GM23338 (cell line): Measurements from ENCODE around the gene PHC2. TPM values are rescaled to one million over a fixed set of nuclear protein-coding genes. Genes with fewer than 3 reads are reported as not detected.

ENCODE experiments used
- ATAC-seq: fragments of 200-7000 bp; cut with Tn5 transposase; 3 replicates; pipeline ENCODE4 v1.9.1; 2020
- DNase-seq: peaks from one replicate; pipeline ENCODE4 v3.0.0-alpha.2; 2015; ENCODE audit warnings: low spot score
- H2AFZ ChIP-seq: fragments of 200-600 bp; sonication (generic); 2 replicates; pipeline ENCODE4 v1.8.0; 2016; ENCODE audit warnings: antibody characterized with exemption, mild to moderate bottlenecking, moderate library complexity
- H3F3A ChIP-seq: fragments of 200-600 bp; sonication (generic); replicated peaks from 2 replicates; pipeline ENCODE4 v1.8.0; 2017; ENCODE audit warnings: antibody characterized with exemption, mixed run types, low read depth
- H3K27ac ChIP-seq: fragments of 200-600 bp; sonication (generic); 2 replicates; pipeline ENCODE4 v1.6.1; 2016; ENCODE audit warnings: low read depth
- H3K27me3 ChIP-seq: fragments of 200-600 bp; sonication (generic); 2 replicates; pipeline ENCODE4 v1.8.0; 2016; ENCODE audit warnings: mild to moderate bottlenecking, mixed run types, moderate library complexity; ENCODE audit not compliant: insufficient read depth
- H3K36me3 ChIP-seq: fragments of 200-600 bp; sonication (generic); 2 replicates; pipeline ENCODE4 v1.8.0; 2016; ENCODE audit warnings: mild to moderate bottlenecking; ENCODE audit not compliant: insufficient read depth
- H3K4me1 ChIP-seq: fragments of 200-600 bp; sonication (generic); 2 replicates; pipeline ENCODE4 v1.8.0; 2016; ENCODE audit warnings: mild to moderate bottlenecking, moderate library complexity; ENCODE audit not compliant: insufficient read depth
- H3K4me2 ChIP-seq: fragments of 200-600 bp; sonication (generic); 2 replicates; pipeline ENCODE4 v1.7.1; 2017; ENCODE audit warnings: mixed run types
- H3K4me3 ChIP-seq: fragments of 200-600 bp; sonication (generic); 2 replicates; pipeline ENCODE4 v1.6.1; 2016; ENCODE audit warnings: mixed run types
- H3K79me2 ChIP-seq: fragments of 200-600 bp; sonication (generic); replicated peaks from 2 replicates; pipeline ENCODE4 v1.8.0; 2017; ENCODE audit warnings: mild to moderate bottlenecking; ENCODE audit not compliant: insufficient read depth
- H3K9me2 ChIP-seq: fragments of 200-600 bp; sonication (generic); 2 replicates; pipeline ENCODE4 v1.8.0; 2017; ENCODE audit not compliant: insufficient read depth
- H4K20me1 ChIP-seq: fragments of 200-600 bp; sonication (generic); replicated peaks from 2 replicates; pipeline ENCODE4 v1.8.0; 2017; ENCODE audit warnings: mild to moderate bottlenecking; ENCODE audit not compliant: insufficient read depth
- H3K27ac Mint-ChIP-seq: 2 replicates; pipeline ENCODE4 v1.8.0; 2020; ENCODE audit warnings: inconsistent platforms, mild to moderate bottlenecking, moderate library complexity, mixed read lengths
- H3K27me3 Mint-ChIP-seq: 3 replicates; pipeline ENCODE4 v1.8.0; 2022; ENCODE audit warnings: low read depth, mild to moderate bottlenecking, moderate library complexity, mixed read lengths, inconsistent platforms; ENCODE audit not compliant: insufficient read depth, poor library complexity
- H3K36me3 Mint-ChIP-seq: 3 replicates; pipeline ENCODE4 v1.8.0; 2021; ENCODE audit warnings: low read depth, mild to moderate bottlenecking, inconsistent platforms, moderate library complexity, mixed read lengths
- H3K4me1 Mint-ChIP-seq: 3 replicates; pipeline ENCODE4 v1.8.0; 2020; ENCODE audit warnings: mild to moderate bottlenecking, inconsistent platforms, mixed read lengths
- H3K4me3 Mint-ChIP-seq: 3 replicates; pipeline ENCODE4 v1.8.0; 2021; ENCODE audit warnings: moderate library complexity, mild to moderate bottlenecking, inconsistent platforms, mixed read lengths
- H3K9me3 Mint-ChIP-seq: 3 replicates; pipeline ENCODE4 v1.8.0; 2020; ENCODE audit warnings: moderate library complexity, mild to moderate bottlenecking, inconsistent platforms, mixed read lengths
- CREB1 ChIP-seq: fragments of 250-450 bp; sonication (Bioruptor Pico); IDR thresholded peaks from 2 replicates; pipeline ENCODE4 v1.5.0; 2020; ENCODE audit warnings: low read depth, mild to moderate bottlenecking, moderate library complexity
- CTCF ChIP-seq, 2 experiments: fragments of 200-600 bp in 1 of 2; sonication (generic) in 1 of 2; conservative IDR thresholded peaks; 2 replicates each; pipeline versions ENCODE4 v1.5.1 to v1.6.1; 2016 to 2017; ENCODE audit warnings: antibody characterized with exemption in 2 of 2, low read depth in 2 of 2, mild to moderate bottlenecking in 2 of 2, moderate library complexity in 1 of 2
- ETS1 ChIP-seq: IDR thresholded peaks from 2 replicates; pipeline ENCODE4 v1.6.1; 2016; ENCODE audit warnings: antibody characterized with exemption
- EZH2 ChIP-seq: fragments of 200-600 bp; sonication (generic); IDR thresholded peaks from one replicate; pipeline ENCODE4 v1.8.0; 2017; ENCODE audit warnings: antibody characterized with exemption, mild to moderate bottlenecking, low read depth; ENCODE audit not compliant: unreplicated experiment
- EZH2phosphoT487 ChIP-seq: fragments of 200-600 bp; sonication (generic); IDR thresholded peaks from one replicate; pipeline ENCODE4 v1.8.1; 2018; ENCODE audit warnings: antibody characterized with exemption; ENCODE audit not compliant: unreplicated experiment
- JUNB ChIP-seq: IDR thresholded peaks from one replicate; pipeline ENCODE4 v1.6.1; 2016; ENCODE audit warnings: antibody characterized with exemption; ENCODE audit not compliant: unreplicated experiment
- NANOG ChIP-seq: IDR thresholded peaks from 2 replicates; pipeline ENCODE4 v1.6.1; 2016; ENCODE audit warnings: antibody characterized with exemption, borderline replicate concordance
- POLR2AphosphoS5 ChIP-seq: IDR thresholded peaks from 2 replicates; pipeline ENCODE4 v1.6.1; 2016; ENCODE audit warnings: antibody characterized with exemption, low read depth
- REST ChIP-seq: IDR thresholded peaks from one replicate; pipeline ENCODE4 v1.6.1; 2018; ENCODE audit warnings: antibody characterized with exemption; ENCODE audit not compliant: unreplicated experiment
- STAT1 ChIP-seq: IDR thresholded peaks from one replicate; pipeline ENCODE4 v1.6.1; 2016; ENCODE audit warnings: antibody characterized with exemption; ENCODE audit not compliant: unreplicated experiment
- ZNF114 ChIP-seq: fragments of 250-450 bp; sonication (Bioruptor Pico); IDR thresholded peaks from 2 replicates; pipeline ENCODE4 v1.5.0; 2020; ENCODE audit warnings: mild to moderate bottlenecking, moderate library complexity
- ZNF331 ChIP-seq: fragments of 250-450 bp; sonication (Bioruptor Pico); IDR thresholded peaks from 2 replicates; pipeline ENCODE4 v1.5.0; 2020; ENCODE audit warnings: low read depth, mild to moderate bottlenecking, moderate library complexity
- ZNF462 ChIP-seq: fragments of 250-450 bp; sonication (Bioruptor Pico); IDR thresholded peaks from 2 replicates; pipeline ENCODE4 v1.5.0; 2020; ENCODE audit warnings: mild to moderate bottlenecking, moderate library complexity
- polyA plus RNA-seq: library from polyadenylated mRNA; unstranded; fragments of >200 nt; fragmentation: Nextera tagmentation; extraction: Ambion mirVana; gene quantifications from 2 replicates; pipeline ENCODE4 v1.2.1, GENCODE V29; 2016
- total RNA-seq: library from RNA; depleted of rRNA; stranded (reverse); fragments of >200 nt; shearing (Covaris generic); gene quantifications from 2 replicates; pipeline ENCODE4 v1.2.3, GENCODE V29; 2014

Gene PHC2
- total and polyA plus RNA-seq, 2 experiments from 2014 or later, result 1.7 to 7.3 TPM

GRCh38 chr1:33330361-33330890 is 100.5 kb downstream of the PHC2 start:
- Histone ChIP-seq H3K9me2 (no peaks in the 10 kb centered on the region), H3K4me3 (no peak overlapping the region), H4K20me1 (peaks cover 3% of the 10 kb centered on the region; the same call in 1 of the 2 replicates), H3K27ac (no peak overlapping the region), H3K4me2 (no peak overlapping the region), H3K4me1 (no peaks in the 10 kb centered on the region), H3K79me2 (no peaks in the 10 kb centered on the region), H3F3A (no peaks in the 10 kb centered on the region), H3K36me3 (no peaks in the 10 kb centered on the region), H2AFZ (no peak overlapping the region), H3K27me3 (peaks cover 5% of the 10 kb centered on the region; the same call in 1 of the 2 replicates)
- Mint-ChIP-seq H3K36me3 (peaks cover 10% of the 10 kb centered on the region; the same call in 2 of the 3 replicates), H3K4me3 (no peak overlapping the region), H3K9me3 (no peaks in the 10 kb centered on the region), H3K27me3 (peaks cover 11% of the 10 kb centered on the region), H3K4me1 (peaks cover 13% of the 10 kb centered on the region), H3K27ac (no peak overlapping the region)
- no peak for DNase-seq
- no peak for ATAC-seq
- TF ChIP-seq STAT1 (no peak), ETS1 (no peak), CTCF (conservative IDR thresholded peaks at IDR 0.05; ENCODE audit: low read depth in 2 of 2) (no peak), POLR2AphosphoS5 (no peak), ZNF114 (CRISPR knock-in tag) (no peak), ZNF462 (CRISPR knock-in tag) (no peak), NANOG (no peak), JUNB (no peak), EZH2 (no peak), REST (no peak), CREB1 (no peak), EZH2phosphoT487 (no peak), ZNF331 (CRISPR knock-in tag) (no peak)
